HCT116 (cell line): ENCODE results near the gene TSPYL2. TPM values are rescaled to one million over a fixed set of nuclear protein-coding genes. Genes with fewer than 3 reads are reported as not detected.
A peak's percentile ranks its signal among the peaks of the same experiment; 100 is the strongest.

ENCODE experiments used
- ATAC-seq: fragments of 200-7000 bp; cut with Tn5 transposase; 2 replicates; pipeline ENCODE4 v1.9.1; 2020; ENCODE audit warnings: mild to moderate bottlenecking, moderate library complexity
- Bru-seq: library from RNA; stranded (reverse); fragments of 400-500 nt; gene quantifications from one replicate; lab custom pipeline; 2021; lab: Mats Ljungman, UMichigan
- BruChase-seq, 2 experiments: library from RNA; stranded (reverse); fragments of 400-500 nt; gene quantifications; one replicate each; lab custom pipeline; 2021; lab: Mats Ljungman, UMichigan
- BruUV-seq: library from RNA; stranded (reverse); fragments of 400-500 nt; replicated peaks from 2 replicates; lab custom pipeline; 2021; lab: Mats Ljungman, UMichigan
- CTCF ChIA-PET: fragments of 300-600 bp; sonication (Branson Sonifier 250); formaldehyde crosslinking; loops from one replicate; lab custom pipeline; 2021; ENCODE audit warnings: antibody characterized with exemption; lab: Charles Lee
- POLR2A ChIA-PET: fragments of 300-600, 350-600 bp; sonication (Branson Sonifier 250); formaldehyde crosslinking; loops from one replicate; lab custom pipeline; 2021; ENCODE audit warnings: antibody characterized with exemption; lab: Charles Lee
- RAD21 ChIA-PET, 2 experiments: fragments of 300-600 bp; sonication (Branson Sonifier 250); formaldehyde crosslinking; loops; one replicate each; lab custom pipeline; 2023; ENCODE audit warnings: low total read pairs in 2 of 2; ENCODE audit not compliant: uncharacterized antibody in 2 of 2, unreplicated experiment in 2 of 2, low non-redundant PET in 1 of 2; lab: Charles Lee
- DNase-seq: peaks from one replicate; pipeline ENCODE4 v3.0.0-alpha.2; 2010; ENCODE audit warnings: low read depth, low spot score
- H2AFZ ChIP-seq: fragments of 200-600 bp; shearing (Covaris generic), sonication (generic); 2 replicates; pipeline ENCODE4 v1.6.1; 2017; ENCODE audit warnings: low read depth, mixed run types, mixed read lengths, antibody characterized with exemption, low read length; ENCODE audit not compliant: poor library complexity, severe bottlenecking
- H3K27ac ChIP-seq: 2 replicates; pipeline ENCODE4 v1.5.1; 2012; ENCODE audit warnings: low read depth, low read length
- H3K27me3 ChIP-seq: fragments of 200-600 bp; sonication (generic); 2 replicates; pipeline ENCODE4 v1.6.1; 2016; ENCODE audit warnings: mixed run types, low read length, mixed read lengths; ENCODE audit not compliant: insufficient read depth
- H3K36me3 ChIP-seq, 2 experiments: fragments of 200-500 bp in 1 of 2; fragments of 200-600 bp in 1 of 2; sonication (Bioruptor generic) in 1 of 2; sonication (generic) in 1 of 2; 2 replicates each; pipeline versions ENCODE4 v1.5.1 to v1.6.1; 2014 to 2016; ENCODE audit warnings: low read length in 2 of 2, inconsistent platforms in 1 of 2, mixed read lengths in 1 of 2, mixed run types in 1 of 2; ENCODE audit not compliant: insufficient read depth in 2 of 2, control insufficient read depth in 1 of 2
- H3K4me1 ChIP-seq, 2 experiments: fragments of 200-600 bp in 1 of 2; sonication (generic) in 1 of 2; 2 replicates each; pipeline versions ENCODE4 v1.5.1 to v1.6.1; 2012 to 2017; ENCODE audit warnings: low read length in 2 of 2, inconsistent platforms in 1 of 2, mild to moderate bottlenecking in 1 of 2, mixed read lengths in 1 of 2, mixed run types in 1 of 2, moderate library complexity in 1 of 2; ENCODE audit not compliant: insufficient read depth in 2 of 2, control insufficient read depth in 1 of 2
- H3K4me2 ChIP-seq: fragments of 200-600 bp; sonication (generic); 2 replicates; pipeline ENCODE4 v1.6.1; 2017; ENCODE audit warnings: mixed run types, low read length, mixed read lengths
- H3K4me3 ChIP-seq, 2 experiments: fragments of 200-600 bp in 1 of 2; sonication (generic) in 1 of 2; replicated peaks in 1 of 2; 2 replicates each; pipeline ENCODE4 v1.5.1; 2011 to 2016; ENCODE audit warnings: low read length in 2 of 2, control low read depth in 1 of 2, low read depth in 1 of 2, mild to moderate bottlenecking in 1 of 2, mixed read lengths in 1 of 2, mixed run types in 1 of 2
- H3K79me2 ChIP-seq: fragments of 200-600 bp; sonication (generic); 2 replicates; pipeline ENCODE4 v1.6.1; 2017; ENCODE audit warnings: mild to moderate bottlenecking, mixed run types, low read length, moderate library complexity, mixed read lengths; ENCODE audit not compliant: insufficient read depth
- H3K9ac ChIP-seq: fragments of 200-600 bp; sonication (generic); 2 replicates; pipeline ENCODE4 v1.6.1; 2016; ENCODE audit warnings: low read length, mixed read lengths
- H3K9me2 ChIP-seq: fragments of 200-600 bp; sonication (generic), shearing (Covaris generic); 2 replicates; pipeline ENCODE4 v1.6.1; 2017; ENCODE audit warnings: mixed run types, mild to moderate bottlenecking, moderate library complexity; ENCODE audit not compliant: insufficient read depth
- H3K9me3 ChIP-seq, 2 experiments: fragments of 200-500 bp in 1 of 2; fragments of 200-600 bp in 1 of 2; sonication (Bioruptor generic) in 1 of 2; sonication (generic) in 1 of 2; 2 replicates each; pipeline ENCODE4 v1.6.1; 2014 to 2017; ENCODE audit warnings: low read length in 2 of 2, mixed read lengths in 2 of 2, inconsistent platforms in 1 of 2, low read depth in 1 of 2, mild to moderate bottlenecking in 1 of 2, mixed run types in 1 of 2, moderate library complexity in 1 of 2; ENCODE audit not compliant: control insufficient read depth in 1 of 2, insufficient read depth in 1 of 2
- H4K20me1 ChIP-seq: fragments of 200-600 bp; sonication (generic), shearing (Covaris generic); 2 replicates; pipeline ENCODE4 v1.6.1; 2017; ENCODE audit warnings: mixed run types, mild to moderate bottlenecking, moderate library complexity; ENCODE audit not compliant: insufficient read depth
- EGR1 ChIP-seq: IDR thresholded peaks from 2 replicates; pipeline ENCODE4 v1.6.1; 2012; ENCODE audit warnings: low read depth
- ELF1 ChIP-seq: IDR thresholded peaks from 2 replicates; pipeline ENCODE4 v1.6.1; 2012; ENCODE audit warnings: low read depth, borderline replicate concordance
- EZH2 ChIP-seq: fragments of 200-600 bp; sonication (generic); IDR thresholded peaks from 2 replicates; pipeline ENCODE4 v1.6.1; 2017; ENCODE audit warnings: antibody characterized with exemption, mixed run types
- JUND ChIP-seq: IDR thresholded peaks from 2 replicates; pipeline ENCODE4 v1.6.1; 2012
- POLR2A ChIP-seq: IDR thresholded peaks from 2 replicates; pipeline ENCODE4 v1.7.0; 2011; ENCODE audit warnings: borderline replicate concordance; ENCODE audit not compliant: insufficient read depth, insufficient read length; ENCODE audit errors: extremely low read depth
- POLR2AphosphoS5 ChIP-seq: IDR thresholded peaks from 2 replicates; pipeline ENCODE4 v1.6.1; 2011; ENCODE audit warnings: mild to moderate bottlenecking, low read depth, low read length, moderate library complexity
- SIN3A ChIP-seq: IDR thresholded peaks from 2 replicates; pipeline ENCODE4 v1.6.1; 2012; ENCODE audit warnings: low read depth
- SP1 ChIP-seq: IDR thresholded peaks from 2 replicates; pipeline ENCODE4 v1.6.1; 2012; ENCODE audit warnings: low read depth
- TCF7L2 ChIP-seq: IDR thresholded peaks from 2 replicates; pipeline ENCODE4 v1.7.0; 2011; ENCODE audit warnings: borderline replicate concordance, inconsistent platforms; ENCODE audit not compliant: insufficient read depth, insufficient read length; ENCODE audit errors: extremely low read depth
- ZNF274 ChIP-seq: fragments of 200-500 bp; sonication (Bioruptor generic); IDR thresholded peaks from 2 replicates; pipeline ENCODE4 v1.6.1; 2014; ENCODE audit warnings: mild to moderate bottlenecking, low read depth, low read length, inconsistent platforms
- intact Hi-C: fragments of 100-400 bp; cut with micrococcal nuclease; formaldehyde crosslinking; loops from 2 replicates; pipeline ENCODE4 v1.10.0; 2022
- long read RNA-seq: library from polyadenylated mRNA; unstranded; transcript quantifications from one replicate; pipeline ENCODE4 v2.0.0, GENCODE V29; 2021; ENCODE audit not compliant: unreplicated experiment
- polyA plus RNA-seq: library from polyadenylated mRNA; unstranded; fragments of >200 nt; gene quantifications from 2 replicates; pipeline ENCODE4 v1.2.1, GENCODE V29; 2012; ENCODE audit warnings: missing spikeins
- total RNA-seq: library from RNA; stranded (reverse); gene quantifications from one replicate; pipeline ENCODE4 v1.2.1, GENCODE V29; 2021; ENCODE audit not compliant: unreplicated experiment
- TF ChIP-seq, protein P1 (sequence below): IDR thresholded peaks from 2 replicates; pipeline ENCODE4 v1.6.1; 2012

Gene TSPYL2
- 19.2 TPM for total RNA-seq
- polyA plus RNA-seq = 27.1 and 33.5 TPM in 2 replicates
- Bru-seq, nascent RNA = percentile 87 among the genes with signal in this experiment
- percentile 95 among the genes with signal in this experiment for BruChase-seq, experiment 1, labeled RNA remaining after a 6-hour chase
- percentile 89 among the genes with signal in this experiment for BruChase-seq, experiment 2, labeled RNA remaining after a 2-hour chase
- long read RNA-seq, transcript TSPYL2-201 (7 exons, 2,815 nt) = major isoform, 30 of 44 reads
- long read RNA-seq, partial matches to known transcripts = 8 of 44 reads
- long read RNA-seq, other reads (novel, unspliced or antisense) = 6 of 44 reads

- Histone ChIP-seq H3K27ac (peak within 1 kb of the TSS; percentile 51; the same call in 1 of the 2 replicates), H3K79me2 (peaks cover 8% of the 10 kb centered on the region; the same call in 1 of the 2 replicates), H2AFZ (no peak within 1 kb of the TSS), H3K4me1 (peaks cover 0 to 7% of the 10 kb centered on the region in 2 experiments; a peak in 1 of 4 replicates), H3K9me3 (no peaks in the 10 kb centered on the region), H3K9me2 (no peaks in the 10 kb centered on the region), H3K4me2 (peak within 1 kb of the TSS; percentile 84), H3K36me3 (peaks cover 0 to 10% of the 10 kb centered on the region in 2 experiments; a peak in 1 of 4 replicates), H3K27me3 (no peaks in the 10 kb centered on the region), H3K4me3 (peak within 1 kb of the TSS; percentile 63 to 70), H3K9ac (peak within 1 kb of the TSS; percentile 84), H4K20me1 (no peaks in the 10 kb centered on the region)
- no TSS peak for BruUV-seq
- DNase-seq (peak; percentile 85), ATAC-seq (peak; percentile 95)
- RAD21 ChIA-PET = no interaction called here
- CTCF ChIA-PET = interaction anchor here (1.0 kb wide), 1 partner anchor 9 kb away, joined by 4 read pairs; no protein-coding TSS in a partner anchor
- intact Hi-C loops = no loop called here
- TF ChIP-seq SIN3A = peak; percentile 68
- peak; percentile 97 for TF ChIP-seq POLR2A
- TF ChIP-seq ZNF274 = no peak
- no peak for TF ChIP-seq EZH2
- no peak for TF ChIP-seq TCF7L2
- no peak for TF ChIP-seq ELF1
- TF ChIP-seq, protein P1, sequence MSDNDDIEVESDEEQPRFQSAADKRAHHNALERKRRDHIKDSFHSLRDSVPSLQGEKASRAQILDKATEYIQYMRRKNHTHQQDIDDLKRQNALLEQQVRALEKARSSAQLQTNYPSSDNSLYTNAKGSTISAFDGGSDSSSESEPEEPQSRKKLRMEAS = peak; percentile 43; the same call in 1 of the 2 replicates
- TF ChIP-seq EGR1 = peak; percentile 53
- no peak for TF ChIP-seq JUND
- TF ChIP-seq SP1 = peak; percentile 70
- peak; percentile 95 for TF ChIP-seq POLR2AphosphoS5
- POLR2A ChIA-PET = interaction anchor here (0.7 to 1.5 kb wide), 8 partner anchors 8 to 143 kb away, joined by 3 to 25 read pairs (median 4); partner anchors contain the start of gene KANTR
Measured at GRCh38 chrX:53081925-53082772, at the start of gene TSPYL2. Gene TSPYL2, plus strand, starts transcription at chrX:53082367. Its CDS starts 132 bp downstream, at chrX:53082499.
